MM.1S (cell line): ENCODE measurements around the gene FBLN2.

ENCODE experiments used
- EZH2 ChIP-seq: fragments of 300-600 bp; sonication (generic); optimal IDR thresholded peaks from 2 replicates; pipeline ENCODE3; 2017; ENCODE audit warnings: low read depth, mild to moderate bottlenecking, antibody characterized with exemption, low read length, mixed read lengths
- TF ChIP-seq, protein P1 (sequence below): fragments of 300-600 bp; sonication (generic); IDR thresholded peaks from 2 replicates; pipeline ENCODE4 v1.5.1; 2016; ENCODE audit warnings: antibody characterized with exemption, low read length, mixed read lengths

DNA sequence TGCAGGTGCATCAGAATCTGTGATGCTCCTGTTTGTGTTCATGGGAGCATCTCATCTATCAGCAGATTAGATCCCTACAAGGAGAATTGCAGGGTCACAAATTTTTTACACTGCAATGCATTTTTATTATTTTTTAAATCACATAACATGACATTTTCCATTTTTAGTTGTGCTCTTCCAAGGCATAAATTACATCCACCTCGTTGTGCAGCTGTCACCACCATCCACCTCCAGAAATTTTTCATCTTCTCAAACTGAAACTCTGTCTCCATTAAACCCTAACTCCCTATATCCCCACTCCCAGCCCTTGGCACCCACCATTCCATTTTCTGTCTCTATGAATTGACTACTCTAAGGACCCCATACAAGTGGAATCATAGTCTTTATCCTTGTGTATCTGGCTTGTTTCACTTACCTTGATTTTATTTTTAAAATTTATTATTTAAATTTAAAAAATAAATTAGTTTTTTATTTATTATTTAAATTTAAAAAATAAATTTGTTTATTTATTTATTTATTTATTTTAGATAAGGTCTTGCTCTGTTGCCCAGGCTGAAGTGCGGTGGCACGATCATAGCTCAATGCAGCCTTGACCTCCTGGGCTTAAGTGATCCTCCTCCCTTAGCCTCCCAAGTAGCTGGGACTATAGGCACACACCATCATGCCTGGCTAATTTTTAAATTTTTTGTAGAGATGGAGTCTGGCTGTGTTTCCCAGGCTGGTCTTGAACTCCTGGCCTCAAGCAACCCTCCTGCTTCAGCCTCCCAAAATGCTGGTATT, 47.7 kb downstream of the FBLN2 start:
- TF ChIP-seq, protein P1, sequence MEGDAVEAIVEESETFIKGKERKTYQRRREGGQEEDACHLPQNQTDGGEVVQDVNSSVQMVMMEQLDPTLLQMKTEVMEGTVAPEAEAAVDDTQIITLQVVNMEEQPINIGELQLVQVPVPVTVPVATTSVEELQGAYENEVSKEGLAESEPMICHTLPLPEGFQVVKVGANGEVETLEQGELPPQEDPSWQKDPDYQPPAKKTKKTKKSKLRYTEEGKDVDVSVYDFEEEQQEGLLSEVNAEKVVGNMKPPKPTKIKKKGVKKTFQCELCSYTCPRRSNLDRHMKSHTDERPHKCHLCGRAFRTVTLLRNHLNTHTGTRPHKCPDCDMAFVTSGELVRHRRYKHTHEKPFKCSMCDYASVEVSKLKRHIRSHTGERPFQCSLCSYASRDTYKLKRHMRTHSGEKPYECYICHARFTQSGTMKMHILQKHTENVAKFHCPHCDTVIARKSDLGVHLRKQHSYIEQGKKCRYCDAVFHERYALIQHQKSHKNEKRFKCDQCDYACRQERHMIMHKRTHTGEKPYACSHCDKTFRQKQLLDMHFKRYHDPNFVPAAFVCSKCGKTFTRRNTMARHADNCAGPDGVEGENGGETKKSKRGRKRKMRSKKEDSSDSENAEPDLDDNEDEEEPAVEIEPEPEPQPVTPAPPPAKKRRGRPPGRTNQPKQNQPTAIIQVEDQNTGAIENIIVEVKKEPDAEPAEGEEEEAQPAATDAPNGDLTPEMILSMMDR, result no peak
- TF ChIP-seq EZH2, result no peak
